ENCODE data around the gene MCF2L2.
"Not testable (repeated sequence)": the region's sequence is repeated elsewhere in the genome, so short reads cannot be mapped to it uniquely, and the experiment has no call there.

Gene MCF2L2

DNA sequence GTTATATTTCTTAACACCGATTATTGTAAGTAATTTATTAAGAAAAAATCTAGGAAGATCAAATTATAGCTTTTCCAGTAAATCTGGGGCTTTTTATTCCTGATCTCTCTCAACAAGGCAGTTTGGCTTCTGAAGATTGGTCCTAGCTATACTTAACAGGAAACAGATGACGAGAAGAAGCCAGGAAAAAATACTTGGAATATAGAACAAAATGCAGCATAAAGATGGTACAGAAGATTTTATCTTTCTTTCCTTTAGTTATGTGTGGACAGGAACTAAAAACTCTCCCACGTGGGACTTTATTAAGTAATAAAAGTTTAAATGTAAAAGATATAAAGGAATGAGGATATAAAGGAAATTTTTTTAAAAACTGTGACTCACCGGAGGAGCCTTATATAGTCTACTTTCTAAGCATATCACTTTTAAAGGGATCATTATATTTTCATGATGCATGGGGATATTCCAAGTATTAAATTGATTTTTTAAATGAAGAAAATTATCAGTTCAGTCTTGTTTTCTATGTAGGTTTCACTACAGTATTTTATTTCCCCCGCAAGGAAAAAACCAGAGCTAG is 167.2 kb downstream of the MCF2L2 start:
- DNase-seq: no peak

- no peak for DNase-seq
Measured at GRCh38 chr3:183260167-183260904, 168.1 kb downstream of the MCF2L2 start.

- no peak for DNase-seq
Measured at GRCh38 chr3:183259621-183260020, 168.8 kb downstream of the MCF2L2 start.

GRCh38 chr3:183259087-183259486 is 169.3 kb downstream of the MCF2L2 start:
- no peak for DNase-seq

DNA sequence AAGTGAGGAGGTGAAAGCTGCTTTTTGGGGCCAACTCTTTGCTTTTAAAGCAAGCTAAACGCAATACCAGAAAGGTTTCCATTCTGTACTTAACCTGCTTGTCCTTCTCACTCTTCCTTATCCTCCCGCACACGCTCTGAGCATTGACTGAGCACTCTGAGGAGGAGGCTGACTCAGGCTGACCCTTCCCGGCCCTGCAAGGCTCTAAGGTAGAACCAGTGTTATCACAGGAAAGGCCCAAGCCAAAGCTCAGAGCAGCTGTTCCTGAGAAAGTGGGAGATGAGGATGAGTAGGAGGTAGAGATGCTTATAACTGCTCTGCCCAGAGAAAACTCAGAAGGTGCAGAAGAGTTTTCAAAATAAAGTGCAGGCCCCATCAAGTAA is 173.1 kb downstream of the MCF2L2 start:
- no peak for DNase-seq

DNA sequence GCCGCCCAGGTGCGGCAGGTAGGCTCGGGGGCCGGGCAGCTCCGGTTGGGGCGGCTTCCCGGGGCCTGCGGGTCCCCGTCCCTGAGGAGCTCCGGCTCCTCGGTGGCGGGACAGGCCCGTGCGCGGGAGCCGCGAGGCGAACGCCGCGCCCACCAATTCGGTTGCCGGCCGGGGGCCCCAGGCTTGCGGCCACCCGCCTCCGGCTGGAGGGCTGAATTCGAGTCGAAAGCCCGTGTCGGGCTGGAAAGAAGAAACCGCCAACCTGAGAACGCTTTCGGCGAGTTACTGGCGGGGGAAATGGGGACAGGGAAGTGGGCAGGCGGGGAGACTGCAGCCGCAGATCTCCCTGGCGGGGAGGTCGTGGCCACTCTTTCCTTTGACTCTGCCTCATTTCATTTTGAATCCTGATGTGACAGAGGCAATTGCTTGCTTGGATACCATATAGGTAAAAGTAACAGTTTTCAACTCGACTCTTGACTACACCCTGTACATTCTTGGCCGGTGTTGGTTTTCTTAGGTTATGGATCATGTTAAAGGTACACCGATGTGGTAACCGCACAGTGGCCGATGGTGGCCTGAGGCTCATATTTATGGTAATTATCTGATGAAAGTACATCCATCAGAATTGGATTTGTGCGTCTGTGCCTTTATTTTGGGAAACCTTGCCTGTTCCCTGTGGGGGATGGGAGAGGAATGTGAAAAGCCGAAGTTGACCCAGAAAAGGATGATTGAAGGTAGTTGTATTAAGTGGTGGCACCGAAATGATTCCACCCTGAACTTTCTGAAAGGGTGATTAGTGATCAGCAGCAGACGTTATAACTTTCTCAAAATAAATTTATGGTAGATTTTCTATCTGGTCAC is 173.7 kb downstream of the MCF2L2 start:
- no peak for DNase-seq

DNA sequence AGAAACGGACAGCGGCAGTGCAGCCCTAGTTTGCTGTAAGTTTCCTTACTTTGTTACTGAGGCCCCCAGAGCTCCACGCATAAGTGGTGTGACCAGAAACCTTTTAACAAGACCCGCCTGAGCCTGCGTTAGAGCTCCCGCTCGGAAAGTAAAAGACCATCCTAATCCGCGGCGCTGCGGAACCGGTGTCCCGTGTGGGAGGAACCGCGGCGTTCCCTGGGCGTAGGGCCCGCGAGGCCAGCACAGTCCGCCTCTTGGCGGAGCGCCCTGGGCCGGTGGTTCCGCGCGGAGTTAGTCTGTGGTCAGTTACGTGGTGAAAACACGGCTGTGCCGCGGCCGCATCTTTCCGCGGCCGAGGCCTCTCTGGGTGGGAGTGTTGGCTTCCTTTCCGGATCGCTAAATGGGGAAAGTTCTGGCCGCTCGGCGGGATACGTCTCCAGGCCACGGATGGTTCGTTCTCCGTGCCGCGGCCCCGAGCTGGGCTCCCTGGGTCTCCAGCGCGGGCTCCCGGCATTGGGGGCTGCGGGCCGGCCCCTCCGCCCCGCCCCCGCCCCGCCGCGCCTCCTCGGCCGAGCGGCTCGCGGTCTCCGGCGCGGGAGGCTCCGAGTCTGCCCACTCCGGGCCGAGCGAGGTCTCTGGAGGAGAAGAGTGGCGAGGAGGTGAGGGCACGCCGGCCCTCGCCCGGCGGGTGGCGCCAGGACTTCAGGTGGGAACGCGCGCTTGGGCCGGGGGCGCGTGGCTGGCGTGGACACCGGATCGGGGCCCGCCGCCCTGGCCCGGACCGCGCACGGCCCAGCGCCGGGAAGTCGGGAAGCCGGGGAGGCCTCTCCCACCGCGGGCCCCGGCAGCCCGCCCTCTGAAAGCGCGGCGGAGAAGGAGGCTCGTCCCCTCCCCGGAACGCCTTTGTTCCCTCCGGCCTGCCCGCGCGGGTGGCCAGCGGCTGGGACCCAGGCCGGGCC is 174.6 kb downstream of the MCF2L2 start:
- peak; percentile 78 for DNase-seq

GRCh38 chr3:183252973-183253527 is 175.4 kb downstream of the MCF2L2 start, which contains the start of gene B3GNT5:
B3GNT5 (plus strand) TSS chr3:183253253; CDS start chr3:183269799, 16,546 bp downstream.
- DNase-seq: no peak

DNA sequence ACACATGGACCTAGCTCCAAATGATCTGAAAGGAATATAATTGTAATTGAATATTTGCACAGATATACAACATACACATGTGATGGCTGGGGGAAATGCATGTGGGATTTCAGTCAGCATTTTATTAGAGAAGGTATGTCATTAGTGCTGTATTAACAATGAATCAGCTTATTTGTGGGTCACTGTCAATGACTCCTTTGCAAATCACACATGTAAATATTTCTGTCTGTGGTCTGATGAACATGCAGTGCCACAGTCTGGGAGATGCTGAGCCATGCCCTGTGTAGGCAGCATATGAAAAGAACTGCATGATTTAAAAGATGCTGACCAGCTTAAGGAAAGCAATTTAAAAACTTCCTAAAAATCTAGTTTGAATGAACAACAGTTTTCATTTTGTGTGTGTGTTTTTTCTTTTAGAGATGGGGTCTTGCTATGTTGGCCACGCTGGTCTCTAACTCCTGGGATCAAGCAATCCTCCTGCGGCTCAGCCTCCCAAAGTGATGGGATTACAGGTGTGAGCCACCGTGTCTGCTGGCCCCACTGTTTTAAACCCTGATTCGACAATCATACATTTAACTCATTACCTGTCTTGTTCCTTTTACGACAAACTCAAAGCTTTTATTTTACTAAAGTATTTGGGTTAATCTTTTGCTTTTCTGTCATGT is 176.2 kb downstream of the MCF2L2 start:
- no peak for DNase-seq

DNA sequence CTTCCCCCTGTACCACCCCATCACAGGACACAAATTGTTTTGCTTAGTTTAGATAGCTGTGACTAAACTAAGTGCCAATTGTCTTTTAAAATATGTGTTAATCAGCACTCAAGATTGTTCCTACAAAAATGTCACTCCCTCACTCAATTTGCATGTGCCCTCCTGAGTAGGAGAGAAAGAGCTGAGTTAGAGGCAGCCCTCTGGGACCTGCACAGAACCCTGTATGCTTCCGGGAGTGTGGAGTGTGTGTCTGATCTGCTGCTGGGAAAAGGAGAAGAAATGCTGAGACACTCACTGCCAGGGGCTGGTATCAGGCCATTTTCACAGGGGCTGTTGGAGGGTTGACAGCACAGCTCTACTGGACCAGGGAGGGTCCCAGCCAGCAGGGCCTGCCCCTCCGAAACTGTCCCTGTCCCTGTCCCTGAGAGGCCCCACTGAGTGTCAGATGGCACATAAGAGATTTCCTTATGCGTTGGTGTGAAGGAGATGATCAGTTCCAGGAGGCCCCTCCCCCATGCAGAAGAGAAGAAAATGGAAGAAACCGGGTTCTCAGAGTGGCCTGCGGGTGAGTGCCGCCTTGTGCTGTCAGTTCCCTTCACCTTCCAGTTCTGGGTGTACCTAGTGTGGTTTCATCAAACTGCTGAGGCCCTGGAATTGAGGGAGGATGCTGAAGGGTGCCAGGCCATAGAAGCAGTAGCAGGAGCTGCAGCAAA is 179.3 kb downstream of the MCF2L2 start:
- no peak for DNase-seq

GRCh38 chr3:183247011-183247589 is 181.3 kb downstream of the MCF2L2 start:
- DNase-seq: no peak

DNA sequence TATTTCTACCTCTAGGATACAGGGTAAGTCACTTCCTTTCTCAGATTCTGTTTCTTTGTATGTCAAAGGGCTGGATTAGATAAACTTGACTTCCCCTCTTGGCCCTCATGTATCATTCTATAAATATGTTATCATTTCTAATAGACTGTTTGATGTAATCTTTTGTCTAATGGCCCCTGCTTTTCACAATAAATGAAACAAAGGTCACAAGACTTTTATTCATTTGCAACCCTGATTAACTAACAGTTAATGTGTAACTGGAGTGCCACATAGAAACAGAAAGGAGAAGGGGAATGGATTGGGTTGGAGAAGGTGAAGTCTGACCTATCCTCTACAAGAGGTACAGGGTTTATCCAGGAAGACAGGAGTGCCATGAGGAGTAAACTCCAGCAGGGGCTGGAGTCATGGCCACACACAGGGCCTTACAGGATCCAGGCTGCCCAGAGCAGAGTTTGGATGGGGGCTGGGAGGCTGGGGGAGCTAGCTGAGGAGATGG is 183.4 kb downstream of the MCF2L2 start:
- DNase-seq: no peak

- DNase-seq: no peak
Measured at GRCh38 chr3:183244219-183244618, 184.2 kb downstream of the MCF2L2 start.

- DNase-seq: no peak
Measured at GRCh38 chr3:183242431-183242830, 186.0 kb downstream of the MCF2L2 start.

DNA sequence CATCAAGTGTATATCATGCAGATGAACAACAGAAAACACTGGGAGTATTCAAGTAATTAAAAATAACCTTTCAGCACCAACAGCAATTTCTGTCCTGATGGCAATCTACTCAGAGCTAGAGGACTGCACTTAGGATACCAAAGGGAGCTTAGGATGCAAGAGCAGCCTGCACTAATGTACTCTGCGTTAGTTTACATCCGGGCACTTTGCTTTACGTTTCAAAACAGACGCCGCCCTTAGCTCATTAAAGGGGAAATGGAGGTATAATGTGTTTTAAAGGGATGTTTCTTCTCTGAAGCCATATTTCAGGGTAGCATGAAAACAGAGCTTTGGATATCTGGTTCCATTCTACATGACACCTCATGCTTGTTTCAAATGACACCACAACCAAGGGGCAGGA is 189.4 kb downstream of the MCF2L2 start:
- DNase-seq: no peak

- no peak for DNase-seq
Measured at GRCh38 chr3:183233966-183234365, 194.5 kb downstream of the MCF2L2 start.

DNA sequence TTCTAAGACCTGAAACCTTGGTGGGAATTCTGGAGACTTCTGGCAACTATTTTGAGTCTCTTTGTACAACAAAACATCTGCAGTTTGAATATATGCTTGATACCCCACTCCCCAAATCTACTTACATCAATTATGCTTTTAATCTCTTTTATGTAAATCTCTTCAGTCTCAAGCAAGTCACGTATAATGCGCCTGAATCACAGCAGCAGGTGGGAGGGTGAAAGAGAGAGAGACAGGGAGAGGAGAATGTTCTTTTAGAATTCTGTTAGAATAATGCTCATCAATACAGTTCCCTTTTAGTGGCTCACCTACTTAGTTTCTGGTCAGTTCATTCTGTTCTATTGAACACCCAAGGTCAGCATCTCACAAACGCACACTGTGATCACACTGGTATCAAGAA is 197.6 kb downstream of the MCF2L2 start:
- DNase-seq: no peak

DNA sequence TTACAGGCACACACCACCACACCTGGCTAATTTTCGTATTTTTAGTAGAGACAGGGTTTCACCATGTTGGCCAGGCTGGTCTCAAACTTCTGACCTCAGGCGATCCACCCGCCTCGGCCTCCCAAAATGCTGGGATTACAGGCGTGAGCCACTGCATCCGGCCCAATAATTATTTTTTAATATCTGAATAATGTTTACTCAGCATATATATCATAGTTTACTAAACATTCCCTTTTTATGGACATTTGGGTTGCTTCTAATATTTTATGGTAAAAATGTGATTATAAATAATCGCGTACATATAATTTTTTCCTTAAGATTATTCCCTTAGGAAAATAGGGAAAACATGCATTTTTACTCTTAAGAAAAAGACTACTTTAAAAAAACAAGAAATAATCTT is 198.2 kb downstream of the MCF2L2 start:
- DNase-seq: not testable (repeated sequence)

- DNase-seq: no peak
Measured at GRCh38 chr3:183229178-183229577, 199.2 kb downstream of the MCF2L2 start.

GRCh38 chr3:183227586-183227985 is 200.8 kb downstream of the MCF2L2 start:
- no peak for DNase-seq
